K562 (cell line): Measurements from ENCODE around the gene BRAF. TPM values are rescaled to one million over a fixed set of nuclear protein-coding genes. Genes with fewer than 3 reads are reported as not detected.

ENCODE experiments used
- ARID3B ChIP-seq: fragments of 250-450 bp; sonication (Bioruptor Pico); IDR thresholded peaks from 2 replicates; pipeline ENCODE4 v1.4.0; 2020; ENCODE audit warnings: borderline replicate concordance
- CHAMP1 ChIP-seq: fragments of 450-650 bp; IDR thresholded peaks from 2 replicates; pipeline ENCODE4 v1.6.1; 2016; ENCODE audit warnings: mild to moderate bottlenecking
- KHSRP ChIP-seq: fragments of 450-650 bp; IDR thresholded peaks from 2 replicates; pipeline ENCODE4 v1.6.1; 2017
- MBD2 ChIP-seq: sonication (generic); IDR thresholded peaks from 2 replicates; pipeline ENCODE4 v1.6.1; 2016; ENCODE audit warnings: low read depth, borderline replicate concordance
- NR3C1 ChIP-seq: sonication (generic); formaldehyde crosslinking; IDR thresholded peaks from 2 replicates; pipeline ENCODE4 v1.8.1; 2022; ENCODE audit warnings: missing genetic modification reagents
- SNRNP70 ChIP-seq: fragments of 200-400 bp; formaldehyde crosslinking; optimal IDR thresholded peaks from 2 replicates; pipeline ENCODE3; 2017; ENCODE audit warnings: low read depth, low read length
- ZNF217 ChIP-seq: sonication (generic); formaldehyde crosslinking; IDR thresholded peaks from 2 replicates; pipeline ENCODE4 v1.8.0; 2022; ENCODE audit warnings: mild to moderate bottlenecking, missing genetic modification reagents
- ZNF316 ChIP-seq: fragments of 450-650 bp; IDR thresholded peaks from 2 replicates; pipeline ENCODE4 v1.6.1; 2016
- ZNF57 ChIP-seq: fragments of 450-650 bp; formaldehyde crosslinking; IDR thresholded peaks from 2 replicates; pipeline ENCODE4 v1.4.0; 2020; ENCODE audit warnings: mild to moderate bottlenecking, moderate library complexity
- polyA plus RNA-seq, 8 experiments: library from polyadenylated mRNA; depleted of rRNA in 4 of 8; stranded (reverse) in 5 of 8; unstranded in 3 of 8; fragments of >200 nt; fragmentation: Nextera tagmentation in 2 of 8; fragmentation: Illumina TruSeq in 1 of 8; extraction: Ambion mirVana in 2 of 8; extraction: Trizol in 1 of 8; gene quantifications; 2 replicates each; pipeline versions ENCODE4 v1.2.1 to v1.2.3, GENCODE V29; 2011 to 2014; ENCODE audit warnings: inconsistent platforms in 1 of 8, missing spikeins in 1 of 8
- total RNA-seq, 7 experiments: library from RNA; depleted of rRNA in 6 of 7; stranded (reverse); fragments of >200 nt in 6 of 7; fragmentation: Illumina TruSeq in 2 of 7; extraction: Trizol in 2 of 7; gene quantifications; 2 replicates each; pipeline versions ENCODE4 v1.2.1 to v1.2.3, GENCODE V29; 2011 to 2021; ENCODE audit warnings: low replicate concordance in 1 of 7

BRAF gene
- total and polyA plus RNA-seq, 9 of the 15 experiments (the other 6 are each of a cell fraction or from before 2014, with no cell fraction given) = 3.6 to 38.3 (median 21.9) TPM

- TF ChIP-seq ARID3B (CRISPR knock-in tag) = no peak
- TF ChIP-seq CHAMP1 = no peak
- TF ChIP-seq KHSRP = no peak
- TF ChIP-seq ZNF217 (CRISPR knock-in tag) = no peak
- TF ChIP-seq ZNF316 = peak; percentile 51; the same call in 1 of the 2 replicates
- no peak for TF ChIP-seq SNRNP70
- no peak for TF ChIP-seq NR3C1 (CRISPR knock-in tag)
- no peak for TF ChIP-seq ZNF57
- TF ChIP-seq MBD2 = no peak
These were observed 15.1 kb downstream of the BRAF start (continued) for GRCh38 chr7:140909476-140910161.
